HepG2 (cell line): ENCODE measurements around the gene TEKT5.

ENCODE experiments used
- CEBPB ChIP-seq: IDR thresholded peaks from 2 replicates; pipeline ENCODE4 v1.6.1; 2011; ENCODE audit warnings: low read depth, low read length, improper control_type of control experiment, borderline replicate concordance
- GABPA ChIP-seq, 2 experiments: IDR thresholded peaks; 2 replicates each; pipeline ENCODE4 v1.6.1; 2011 to 2016; ENCODE audit warnings: low read depth in 2 of 2, low read length in 1 of 2, missing biosample characterization in 1 of 2, missing genetic modification characterization in 1 of 2
- HDAC6 ChIP-seq: fragments of 200-600 bp; sonication (generic); IDR thresholded peaks from 2 replicates; pipeline ENCODE4 v1.7.0; 2017; ENCODE audit warnings: mild to moderate bottlenecking, antibody characterized with exemption, low read length, low read depth
- MAZ ChIP-seq, 2 experiments: sonication (generic) in 1 of 2; formaldehyde crosslinking in 1 of 2; IDR thresholded peaks; 2 replicates each; pipeline versions ENCODE4 v1.5.0 to v1.6.1; 2012 to 2020; ENCODE audit warnings: low read depth in 2 of 2, mild to moderate bottlenecking in 2 of 2, borderline replicate concordance in 1 of 2, improper control_type of control experiment in 1 of 2, low read length in 1 of 2, missing genetic modification reagents in 1 of 2, moderate library complexity in 1 of 2
- POLR2G ChIP-seq: fragments of 200-400 bp; formaldehyde crosslinking; IDR thresholded peaks from 2 replicates; pipeline ENCODE4 v1.6.1; 2018; ENCODE audit warnings: mild to moderate bottlenecking, low read depth, low read length, moderate library complexity
- SYNCRIP ChIP-seq: fragments of 200-400 bp; formaldehyde crosslinking; IDR thresholded peaks from 2 replicates; pipeline ENCODE4 v1.6.1; 2018; ENCODE audit warnings: mild to moderate bottlenecking, low read depth, low read length; ENCODE audit not compliant: insufficient read depth
- TCF7L2 ChIP-seq: IDR thresholded peaks from 2 replicates; pipeline ENCODE4 v1.6.1; 2011; ENCODE audit warnings: mild to moderate bottlenecking, low read depth, low read length, moderate library complexity
- ZNF17 ChIP-seq: sonication (generic); formaldehyde crosslinking; IDR thresholded peaks from 2 replicates; pipeline ENCODE4 v1.5.0; 2020; ENCODE audit warnings: mild to moderate bottlenecking, missing genetic modification reagents
- ZNF510 ChIP-seq: sonication (generic); formaldehyde crosslinking; IDR thresholded peaks from 2 replicates; pipeline ENCODE4 v1.4.0; 2020; ENCODE audit warnings: low read depth, mild to moderate bottlenecking, missing genetic modification reagents
- TF ChIP-seq, protein P1 (sequence below): sonication (generic); formaldehyde crosslinking; IDR thresholded peaks from 2 replicates; pipeline ENCODE4 v1.5.0; 2020; ENCODE audit warnings: mild to moderate bottlenecking, missing genetic modification reagents, moderate library complexity
- TF ChIP-seq, protein P2 (sequence below): sonication (generic); formaldehyde crosslinking; IDR thresholded peaks from 2 replicates; pipeline ENCODE4 v1.4.0; 2020; ENCODE audit warnings: missing genetic modification reagents
- TF ChIP-seq, protein P3 (sequence below): IDR thresholded peaks from 2 replicates; pipeline ENCODE4 v1.6.1; 2016; ENCODE audit warnings: missing compliant biosample characterization, missing genetic modification reagents, borderline replicate concordance

DNA sequence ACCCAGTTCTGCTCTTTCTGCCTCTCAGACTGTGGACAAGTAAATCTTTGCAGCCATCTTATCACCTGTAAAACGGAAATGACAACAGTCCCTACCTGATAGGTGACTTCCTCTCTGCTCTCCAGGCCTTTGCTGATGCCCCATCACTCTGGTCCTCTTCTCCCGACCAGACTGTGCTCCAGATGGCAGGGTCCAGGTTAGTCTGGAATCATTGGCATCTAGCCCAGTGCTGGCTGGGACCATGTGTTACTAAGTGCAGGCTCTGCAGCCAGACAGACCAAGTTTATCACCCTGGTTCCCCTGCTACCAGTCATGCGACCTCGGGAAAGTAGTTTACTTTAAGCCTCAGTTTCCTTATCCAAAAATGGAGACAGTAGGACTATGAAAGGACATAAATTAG lies 47.1 kb upstream of the TEKT5 start:
- TF ChIP-seq MAZ (IDR thresholded peaks at IDR 0.05; ENCODE audit: borderline replicate concordance, low read depth, low read length) (no peak), MAZ (CRISPR knock-in tag; IDR thresholded peaks at IDR 0.05; ENCODE audit: low read depth) (no peak), TCF7L2 (no peak), POLR2G (no peak), CEBPB (no peak), ZNF510 (CRISPR knock-in tag) (no peak), HDAC6 (no peak), GABPA (IDR thresholded peaks at IDR 0.05; ENCODE audit: low read depth, low read length) (no peak), GABPA (CRISPR knock-in tag; IDR thresholded peaks at IDR 0.05; ENCODE audit: low read depth) (0 out of 2 replicates have a peak, but pooled peaks have one; percentile 17), SYNCRIP (no peak), ZNF17 (CRISPR knock-in tag) (no peak)
- TF ChIP-seq, protein P1, sequence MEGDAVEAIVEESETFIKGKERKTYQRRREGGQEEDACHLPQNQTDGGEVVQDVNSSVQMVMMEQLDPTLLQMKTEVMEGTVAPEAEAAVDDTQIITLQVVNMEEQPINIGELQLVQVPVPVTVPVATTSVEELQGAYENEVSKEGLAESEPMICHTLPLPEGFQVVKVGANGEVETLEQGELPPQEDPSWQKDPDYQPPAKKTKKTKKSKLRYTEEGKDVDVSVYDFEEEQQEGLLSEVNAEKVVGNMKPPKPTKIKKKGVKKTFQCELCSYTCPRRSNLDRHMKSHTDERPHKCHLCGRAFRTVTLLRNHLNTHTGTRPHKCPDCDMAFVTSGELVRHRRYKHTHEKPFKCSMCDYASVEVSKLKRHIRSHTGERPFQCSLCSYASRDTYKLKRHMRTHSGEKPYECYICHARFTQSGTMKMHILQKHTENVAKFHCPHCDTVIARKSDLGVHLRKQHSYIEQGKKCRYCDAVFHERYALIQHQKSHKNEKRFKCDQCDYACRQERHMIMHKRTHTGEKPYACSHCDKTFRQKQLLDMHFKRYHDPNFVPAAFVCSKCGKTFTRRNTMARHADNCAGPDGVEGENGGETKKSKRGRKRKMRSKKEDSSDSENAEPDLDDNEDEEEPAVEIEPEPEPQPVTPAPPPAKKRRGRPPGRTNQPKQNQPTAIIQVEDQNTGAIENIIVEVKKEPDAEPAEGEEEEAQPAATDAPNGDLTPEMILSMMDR (CRISPR knock-in tag), result no peak
- TF ChIP-seq, protein P2, sequence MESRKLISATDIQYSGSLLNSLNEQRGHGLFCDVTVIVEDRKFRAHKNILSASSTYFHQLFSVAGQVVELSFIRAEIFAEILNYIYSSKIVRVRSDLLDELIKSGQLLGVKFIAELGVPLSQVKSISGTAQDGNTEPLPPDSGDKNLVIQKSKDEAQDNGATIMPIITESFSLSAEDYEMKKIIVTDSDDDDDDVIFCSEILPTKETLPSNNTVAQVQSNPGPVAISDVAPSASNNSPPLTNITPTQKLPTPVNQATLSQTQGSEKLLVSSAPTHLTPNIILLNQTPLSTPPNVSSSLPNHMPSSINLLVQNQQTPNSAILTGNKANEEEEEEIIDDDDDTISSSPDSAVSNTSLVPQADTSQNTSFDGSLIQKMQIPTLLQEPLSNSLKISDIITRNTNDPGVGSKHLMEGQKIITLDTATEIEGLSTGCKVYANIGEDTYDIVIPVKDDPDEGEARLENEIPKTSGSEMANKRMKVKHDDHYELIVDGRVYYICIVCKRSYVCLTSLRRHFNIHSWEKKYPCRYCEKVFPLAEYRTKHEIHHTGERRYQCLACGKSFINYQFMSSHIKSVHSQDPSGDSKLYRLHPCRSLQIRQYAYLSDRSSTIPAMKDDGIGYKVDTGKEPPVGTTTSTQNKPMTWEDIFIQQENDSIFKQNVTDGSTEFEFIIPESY, result no peak
- TF ChIP-seq, protein P3, sequence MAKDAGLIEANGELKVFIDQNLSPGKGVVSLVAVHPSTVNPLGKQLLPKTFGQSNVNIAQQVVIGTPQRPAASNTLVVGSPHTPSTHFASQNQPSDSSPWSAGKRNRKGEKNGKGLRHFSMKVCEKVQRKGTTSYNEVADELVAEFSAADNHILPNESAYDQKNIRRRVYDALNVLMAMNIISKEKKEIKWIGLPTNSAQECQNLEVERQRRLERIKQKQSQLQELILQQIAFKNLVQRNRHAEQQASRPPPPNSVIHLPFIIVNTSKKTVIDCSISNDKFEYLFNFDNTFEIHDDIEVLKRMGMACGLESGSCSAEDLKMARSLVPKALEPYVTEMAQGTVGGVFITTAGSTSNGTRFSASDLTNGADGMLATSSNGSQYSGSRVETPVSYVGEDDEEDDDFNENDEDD (CRISPR knock-in tag), result no peak
